Endothelial cell of umbilical vein (primary cell): Measurements from ENCODE around the gene ZNF587.

Experiments
- CTCF ChIP-seq, 2 donors: IDR thresholded peaks; 1 replicate in 1 of 2; 2 replicates in 1 of 2; pipeline ENCODE4 v1.5.1; 2011; ENCODE audit warnings: low read length in 2 of 2, mild to moderate bottlenecking in 2 of 2, moderate library complexity in 2 of 2, control low read depth in 1 of 2, inconsistent platforms in 1 of 2, low read depth in 1 of 2; ENCODE audit not compliant: insufficient read depth in 1 of 2; ENCODE audit errors: extremely low read depth in 1 of 2
- EZH2 ChIP-seq: IDR thresholded peaks from 2 replicates; pipeline ENCODE4 v1.6.1; 2012; ENCODE audit warnings: borderline replicate concordance, low read depth, mild to moderate bottlenecking, moderate library complexity, low read length, inconsistent platforms; ENCODE audit not compliant: severe bottlenecking
- FOS ChIP-seq: IDR thresholded peaks from 2 replicates; pipeline ENCODE4 v1.6.1; 2011; ENCODE audit warnings: mild to moderate bottlenecking, low read length, moderate library complexity, borderline replicate concordance; ENCODE audit not compliant: insufficient read depth
- MAX ChIP-seq: IDR thresholded peaks from 2 replicates; pipeline ENCODE4 v1.6.1; 2011; ENCODE audit not compliant: insufficient read depth, insufficient read length
- MYC ChIP-seq: IDR thresholded peaks from one replicate; pipeline ENCODE4 v1.6.1; 2011; ENCODE audit warnings: mild to moderate bottlenecking, low read depth, low read length
- POLR2A ChIP-seq: IDR thresholded peaks from 2 replicates; pipeline ENCODE4 v1.6.1; 2012; ENCODE audit warnings: low read depth, mild to moderate bottlenecking, control low read depth, low read length
- POLR2AphosphoS5 ChIP-seq: IDR thresholded peaks from 2 replicates; pipeline ENCODE4 v1.6.1; 2012; ENCODE audit warnings: low read depth, mild to moderate bottlenecking, control low read depth, low read length, moderate library complexity; ENCODE audit not compliant: insufficient read depth

DNA sequence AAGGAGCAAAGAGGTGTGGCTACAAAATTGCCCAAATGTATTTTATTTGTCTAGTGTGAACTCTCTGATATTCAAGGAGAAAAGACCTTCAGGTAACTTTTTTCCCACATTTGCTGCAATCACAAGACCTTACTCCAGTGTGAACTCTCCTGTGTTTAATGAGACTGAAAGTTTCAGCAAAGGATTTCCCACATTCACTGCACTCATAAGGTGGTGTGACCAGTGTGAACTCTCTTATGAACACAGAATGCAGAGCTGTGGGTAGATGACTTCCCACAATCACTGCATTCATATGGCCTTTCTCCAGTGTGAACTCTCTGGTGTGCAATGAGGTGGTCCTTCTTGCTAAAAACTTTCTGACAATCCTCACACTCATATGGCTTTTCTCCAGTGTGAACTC lies 22.8 kb downstream of the ZNF587 start:
- TF ChIP-seq CTCF (IDR thresholded peaks at IDR 0.05; ENCODE audit: extremely low read depth in 1 of 2, insufficient read depth in 1 of 2, low read depth in 1 of 2, low read length in 2 of 2) (no peak), POLR2A (peak; percentile 22), MYC (no peak), POLR2AphosphoS5 (no peak), MAX (no peak), FOS (no peak), EZH2 (no peak)
